ENCODE results near the gene RANGAP1.
"Not testable (repeated sequence)": the region's sequence is repeated elsewhere in the genome, so short reads cannot be mapped to it uniquely, and the experiment has no call there.

Gene RANGAP1

GRCh38 chr22:41260871-41261270 is 25.1 kb downstream of the RANGAP1 start:
- no peak for DNase-seq (ENCODE audit: low spot score)

- not testable (repeated sequence) for DNase-seq (ENCODE audit: low spot score)
Observed at GRCh38 chr22:41259756-41260155, 26.2 kb downstream of the RANGAP1 start.

- no peak for DNase-seq (ENCODE audit: low spot score)
Observed at GRCh38 chr22:41257696-41258095, 28.3 kb downstream of the RANGAP1 start.

- peak; percentile 72 for DNase-seq (ENCODE audit: low spot score)
Observed at GRCh38 chr22:41256254-41257253, 29.4 kb downstream of the RANGAP1 start.

- no peak for DNase-seq (ENCODE audit: low spot score)
Observed at GRCh38 chr22:41254230-41254629, 31.8 kb downstream of the RANGAP1 start.

GRCh38 chr22:41252365-41252764 is 33.6 kb downstream of the RANGAP1 start:
- no peak for DNase-seq (ENCODE audit: low spot score)

- DNase-seq (ENCODE audit: low spot score) = no peak
Observed at GRCh38 chr22:41250127-41250526, 35.9 kb downstream of the RANGAP1 start.

GRCh38 chr22:41249442-41249841 is 36.5 kb downstream of the RANGAP1 start:
- DNase-seq (ENCODE audit: low spot score) = no peak

- no peak for DNase-seq (ENCODE audit: low spot score)
Observed at GRCh38 chr22:41248758-41249157, 37.2 kb downstream of the RANGAP1 start.

- DNase-seq (ENCODE audit: low spot score) = no peak
Observed at GRCh38 chr22:41248314-41248713, 37.7 kb downstream of the RANGAP1 start.

- no peak for DNase-seq (ENCODE audit: low spot score)
Observed at GRCh38 chr22:41247703-41248102, 38.3 kb downstream of the RANGAP1 start.

GRCh38 chr22:41245917-41246499 is 40.0 kb downstream of the RANGAP1 start:
- no peak for DNase-seq (ENCODE audit: low spot score)

GRCh38 chr22:41243361-41243760 is 42.6 kb downstream of the RANGAP1 start:
- no peak for DNase-seq (ENCODE audit: low spot score)

- no peak for DNase-seq (ENCODE audit: low spot score)
Observed at GRCh38 chr22:41242396-41243117, 43.4 kb downstream of the RANGAP1 start.

GRCh38 chr22:41241133-41241676 is 44.8 kb downstream of the RANGAP1 start:
- no peak for DNase-seq (ENCODE audit: low spot score)

- DNase-seq (ENCODE audit: low spot score) = no peak
Observed at GRCh38 chr22:41240377-41241132, 45.4 kb downstream of the RANGAP1 start, which contains the start of gene CHADL. TSS of gene CHADL (minus strand) at chr22:41240931. CDS start at chr22:41240881, 50 bp downstream.

GRCh38 chr22:41239443-41240128 is 46.4 kb downstream of the RANGAP1 start:
- DNase-seq (ENCODE audit: low spot score) = no peak

GRCh38 chr22:41238570-41239442 is 47.2 kb downstream of the RANGAP1 start:
- DNase-seq (ENCODE audit: low spot score) = no peak

GRCh38 chr22:41237707-41238569 is 48.0 kb downstream of the RANGAP1 start:
- peak; percentile 78 for DNase-seq (ENCODE audit: low spot score)
